ENCODE results near the gene CD320.

The CD320 gene

DNA sequence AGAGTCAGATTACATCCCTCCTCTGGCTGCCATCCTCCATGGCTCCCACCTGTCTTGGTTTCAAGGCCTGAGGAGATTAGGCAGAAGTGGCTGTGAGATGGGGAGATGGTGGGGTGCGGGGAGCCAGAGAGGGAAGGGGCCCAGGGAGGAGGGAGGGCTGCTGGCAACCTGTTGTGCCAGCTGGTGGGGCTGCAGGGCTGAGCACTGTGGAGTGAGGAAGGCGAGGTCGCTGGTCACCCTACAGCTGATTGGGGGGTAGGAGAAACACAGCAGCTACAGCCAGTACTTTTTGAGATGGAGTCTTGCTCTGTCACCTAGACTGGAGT, 48.3 kb downstream of the CD320 start:
- H3K14ac ChIP-seq (ENCODE audit: low read length in 2 of 2): no peak overlapping the region
- H2AK5ac ChIP-seq (ENCODE audit: low read length, severe bottlenecking): no peak overlapping the region
- H2BK12ac ChIP-seq (ENCODE audit: low read length in 2 of 2): no peak overlapping the region
- no peak overlapping the region for H3K4me2 ChIP-seq (ENCODE audit: low read length, poor library complexity, severe bottlenecking)
- no peaks in the 10 kb centered on the region for H3K27me3 ChIP-seq (ENCODE audit: control insufficient read depth in 1 of 2, insufficient read depth in 1 of 2, low read length in 2 of 2)
- no peak overlapping the region for H2AFZ ChIP-seq (ENCODE audit: low read depth, low read length)
- H3K79me1 ChIP-seq (replicated peaks; ENCODE audit: low read length, poor library complexity, severe bottlenecking): no peaks in the 10 kb centered on the region
- no peaks in the 10 kb centered on the region for H3K4me1 ChIP-seq (ENCODE audit: control insufficient read depth, insufficient read depth, low read depth, low read length)
- H2BK15ac ChIP-seq (ENCODE audit: low read depth, poor library complexity, severe bottlenecking): no peak overlapping the region
- H3K18ac ChIP-seq (ENCODE audit: low read depth in 1 of 2, low read length in 2 of 2): no peak overlapping the region
- no peak overlapping the region for H3K23ac ChIP-seq (ENCODE audit: low read length in 2 of 2)
- H3K4me3 ChIP-seq (ENCODE audit: insufficient read depth in 1 of 2, low read depth in 1 of 2, low read length in 2 of 2): no peak overlapping the region
- no peak overlapping the region for H3K9ac ChIP-seq (ENCODE audit: low read length)
- DNase-seq: no peak
- peaks cover 13 to 39% of the 10 kb centered on the region in 2 experiments for H3K36me3 ChIP-seq (ENCODE audit: control insufficient read depth in 1 of 2, insufficient read depth in 2 of 2, low read depth in 1 of 2, low read length in 2 of 2)
- no peak overlapping the region for H4K8ac ChIP-seq (ENCODE audit: low read length)
- no peak overlapping the region for H3K27ac ChIP-seq (ENCODE audit: low read length, poor library complexity, severe bottlenecking)
- no peak overlapping the region for H2BK5ac ChIP-seq (ENCODE audit: low read depth, low read length, poor library complexity, severe bottlenecking)
- 79% methylated on average over 3 of the region's 3 CpGs for WGBS
- no peak overlapping the region for H3K4ac ChIP-seq (ENCODE audit: low read depth in 1 of 2, low read length in 2 of 2)
- no peaks in the 10 kb centered on the region for H3K9me3 ChIP-seq (ENCODE audit: control insufficient read depth, low read length)
- no peak overlapping the region for H2BK120ac ChIP-seq (ENCODE audit: low read depth, low read length)
- no peak overlapping the region for H4K91ac ChIP-seq (ENCODE audit: low read length)

DNA sequence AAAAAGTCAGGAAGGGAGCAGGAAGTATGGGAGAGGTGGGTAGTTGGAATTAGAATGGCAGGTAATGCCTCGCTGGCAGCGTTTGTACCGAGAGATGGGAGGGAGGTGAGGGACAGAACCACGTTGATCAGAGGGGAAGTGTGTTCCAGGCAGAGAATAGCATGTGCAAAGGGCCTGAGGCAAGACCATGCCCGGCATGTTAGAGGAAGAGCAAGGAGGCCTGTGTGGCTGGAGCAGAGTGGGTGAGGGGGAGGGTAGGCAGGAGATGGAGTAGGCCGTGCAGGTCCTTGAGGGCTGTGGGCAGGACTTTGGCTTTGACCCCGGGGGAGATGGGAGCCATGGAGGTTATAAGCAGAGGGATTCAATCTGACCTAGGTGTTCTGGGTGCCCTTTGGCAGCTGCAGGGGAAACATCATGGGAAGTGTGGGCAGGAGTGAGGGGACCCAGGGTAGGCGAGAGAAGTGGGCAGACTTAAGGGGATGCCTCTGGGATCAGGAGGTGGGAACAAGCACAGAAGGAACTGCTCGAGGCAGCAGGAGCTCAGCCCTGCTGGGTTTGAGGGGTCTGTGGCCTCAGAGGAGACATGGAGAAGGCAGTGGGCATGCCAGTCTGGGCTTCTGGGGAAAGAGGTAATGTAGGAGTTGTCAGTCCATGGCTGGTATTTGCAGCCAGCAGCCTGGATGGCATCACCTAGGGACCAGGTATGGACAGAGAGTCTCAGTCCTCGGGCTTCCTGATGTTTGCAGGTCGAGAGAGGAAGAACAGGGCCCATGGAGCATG, 48.8 kb downstream of the CD320 start:
- no peak overlapping the region for H3K27ac ChIP-seq (ENCODE audit: low read length, poor library complexity, severe bottlenecking)
- no peak overlapping the region for H3K4me2 ChIP-seq (ENCODE audit: low read length, poor library complexity, severe bottlenecking)
- peaks cover 13 to 40% of the 10 kb centered on the region in 2 experiments for H3K36me3 ChIP-seq (ENCODE audit: control insufficient read depth in 1 of 2, insufficient read depth in 2 of 2, low read depth in 1 of 2, low read length in 2 of 2)
- H3K14ac ChIP-seq (ENCODE audit: low read length in 2 of 2): no peak overlapping the region
- no peaks in the 10 kb centered on the region for H3K79me1 ChIP-seq (replicated peaks; ENCODE audit: low read length, poor library complexity, severe bottlenecking)
- H3K9ac ChIP-seq (ENCODE audit: low read length): no peak overlapping the region
- H2BK5ac ChIP-seq (ENCODE audit: low read depth, low read length, poor library complexity, severe bottlenecking): no peak overlapping the region
- no peak overlapping the region for H4K8ac ChIP-seq (ENCODE audit: low read length)
- H3K4ac ChIP-seq (ENCODE audit: low read depth in 1 of 2, low read length in 2 of 2): no peak overlapping the region
- H3K9me3 ChIP-seq (ENCODE audit: control insufficient read depth, low read length): no peaks in the 10 kb centered on the region
- no peak overlapping the region for H2BK15ac ChIP-seq (ENCODE audit: low read depth, poor library complexity, severe bottlenecking)
- no peak overlapping the region for H2BK120ac ChIP-seq (ENCODE audit: low read depth, low read length)
- H4K91ac ChIP-seq (ENCODE audit: low read length): no peak overlapping the region
- WGBS: 93% methylated on average over 9 of the region's 11 CpGs
- no peaks in the 10 kb centered on the region for H3K4me1 ChIP-seq (ENCODE audit: control insufficient read depth, insufficient read depth, low read depth, low read length)
- no peak overlapping the region for H3K23ac ChIP-seq (ENCODE audit: low read length in 2 of 2)
- H2BK12ac ChIP-seq (ENCODE audit: low read length in 2 of 2): no peak overlapping the region
- H2AFZ ChIP-seq (ENCODE audit: low read depth, low read length): no peak overlapping the region
- no peak overlapping the region for H3K18ac ChIP-seq (ENCODE audit: low read depth in 1 of 2, low read length in 2 of 2)
- DNase-seq: no peak
- no peaks in the 10 kb centered on the region for H3K27me3 ChIP-seq (ENCODE audit: control insufficient read depth in 1 of 2, insufficient read depth in 1 of 2, low read length in 2 of 2)
- no peak overlapping the region for H2AK5ac ChIP-seq (ENCODE audit: low read length, severe bottlenecking)
- H3K4me3 ChIP-seq (ENCODE audit: insufficient read depth in 1 of 2, low read depth in 1 of 2, low read length in 2 of 2): no peak overlapping the region

DNA sequence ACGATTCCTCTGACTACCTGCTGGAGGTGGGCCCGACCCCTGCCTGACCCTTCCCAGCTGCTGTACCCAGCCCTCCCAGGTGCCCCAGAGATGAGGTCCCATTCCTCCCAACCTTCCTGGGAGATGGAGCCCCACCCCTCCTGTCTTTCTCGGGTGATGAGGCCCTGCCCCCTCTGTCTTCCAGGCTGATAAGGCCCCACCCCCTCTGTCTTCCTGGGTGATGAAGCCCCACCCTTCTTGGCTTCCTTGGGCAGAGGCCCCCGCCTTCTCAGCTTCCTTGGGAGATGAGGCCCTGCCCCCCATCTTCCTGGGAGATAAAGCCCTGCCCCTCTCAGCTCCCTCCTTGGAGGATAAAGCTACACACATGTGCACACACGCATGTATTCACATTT, 51.1 kb downstream of the CD320 start:
- H3K4me1 ChIP-seq (ENCODE audit: control insufficient read depth, insufficient read depth, low read depth, low read length): no peaks in the 10 kb centered on the region
- H2BK120ac ChIP-seq (ENCODE audit: low read depth, low read length): no peak overlapping the region
- 71% methylated on average over 5 of the region's 5 CpGs for WGBS
- no peak overlapping the region for H3K9ac ChIP-seq (ENCODE audit: low read length)
- H2AK5ac ChIP-seq (ENCODE audit: low read length, severe bottlenecking): no peak overlapping the region
- no peak overlapping the region for H3K4ac ChIP-seq (ENCODE audit: low read depth in 1 of 2, low read length in 2 of 2)
- no peak overlapping the region for H3K4me3 ChIP-seq (ENCODE audit: insufficient read depth in 1 of 2, low read depth in 1 of 2, low read length in 2 of 2)
- DNase-seq: no peak
- no peaks in the 10 kb centered on the region for H3K27me3 ChIP-seq (ENCODE audit: control insufficient read depth in 1 of 2, insufficient read depth in 1 of 2, low read length in 2 of 2)
- H3K79me1 ChIP-seq (replicated peaks; ENCODE audit: low read length, poor library complexity, severe bottlenecking): no peaks in the 10 kb centered on the region
- no peak overlapping the region for H4K91ac ChIP-seq (ENCODE audit: low read length)
- H3K36me3 ChIP-seq (ENCODE audit: control insufficient read depth in 1 of 2, insufficient read depth in 2 of 2, low read depth in 1 of 2, low read length in 2 of 2): peaks cover 13 to 37% of the 10 kb centered on the region in 2 experiments
- no peaks in the 10 kb centered on the region for H3K9me3 ChIP-seq (ENCODE audit: control insufficient read depth, low read length)
- H2AFZ ChIP-seq (ENCODE audit: low read depth, low read length): no peak overlapping the region
- no peak overlapping the region for H3K27ac ChIP-seq (ENCODE audit: low read length, poor library complexity, severe bottlenecking)
- no peak overlapping the region for H2BK12ac ChIP-seq (ENCODE audit: low read length in 2 of 2)
- H2BK5ac ChIP-seq (ENCODE audit: low read depth, low read length, poor library complexity, severe bottlenecking): no peak overlapping the region
- no peak overlapping the region for H3K4me2 ChIP-seq (ENCODE audit: low read length, poor library complexity, severe bottlenecking)
- H3K14ac ChIP-seq (ENCODE audit: low read length in 2 of 2): no peak overlapping the region
- H2BK15ac ChIP-seq (ENCODE audit: low read depth, poor library complexity, severe bottlenecking): no peak overlapping the region
- H3K23ac ChIP-seq (ENCODE audit: low read length in 2 of 2): no peak overlapping the region
- H3K18ac ChIP-seq (ENCODE audit: low read depth in 1 of 2, low read length in 2 of 2): no peak overlapping the region
- no peak overlapping the region for H4K8ac ChIP-seq (ENCODE audit: low read length)

DNA sequence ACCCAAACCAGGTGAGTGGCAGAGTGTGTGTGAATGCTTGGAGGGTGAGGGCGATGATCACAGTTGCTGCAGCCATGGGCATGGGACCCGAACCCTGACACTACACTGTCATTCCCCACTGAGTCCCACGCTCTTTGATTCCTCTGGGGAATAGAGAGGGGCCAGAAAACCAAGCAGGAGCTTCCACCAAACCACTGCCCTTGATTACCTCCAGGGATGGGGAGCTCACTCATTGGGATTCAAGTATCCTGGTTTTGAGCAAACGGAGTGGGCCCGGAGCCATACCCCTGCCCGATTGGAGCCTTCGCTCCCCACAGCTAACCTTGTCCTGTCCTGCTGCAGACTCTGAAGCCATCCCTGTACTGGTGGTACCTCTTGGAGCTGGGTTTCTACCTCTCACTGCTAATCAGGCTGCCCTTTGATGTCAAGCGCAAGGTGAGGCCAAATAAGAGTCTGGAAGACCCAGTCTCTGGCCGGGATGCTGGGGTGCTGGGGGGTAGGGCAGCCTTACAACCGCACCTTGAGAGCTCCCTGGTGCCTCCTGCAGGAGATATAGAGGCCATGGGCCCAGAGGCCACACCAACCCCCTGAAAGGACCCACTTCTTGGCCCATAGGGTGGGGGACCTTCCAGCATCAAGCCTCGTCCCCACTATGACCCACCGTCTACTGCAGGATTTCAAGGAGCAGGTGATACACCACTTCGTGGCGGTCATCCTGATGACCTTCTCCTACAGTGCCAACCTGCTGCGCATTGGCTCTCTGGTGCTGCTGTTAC, 51.7 kb downstream of the CD320 start:
- H3K23ac ChIP-seq (ENCODE audit: low read length in 2 of 2): no peak overlapping the region
- DNase-seq: no peak
- no peak overlapping the region for H2BK15ac ChIP-seq (ENCODE audit: low read depth, poor library complexity, severe bottlenecking)
- H3K36me3 ChIP-seq (ENCODE audit: control insufficient read depth in 1 of 2, insufficient read depth in 2 of 2, low read depth in 1 of 2, low read length in 2 of 2): peaks cover 13 to 34% of the 10 kb centered on the region in 2 experiments
- no peaks in the 10 kb centered on the region for H3K9me3 ChIP-seq (ENCODE audit: control insufficient read depth, low read length)
- H3K79me1 ChIP-seq (replicated peaks; ENCODE audit: low read length, poor library complexity, severe bottlenecking): no peaks in the 10 kb centered on the region
- H3K14ac ChIP-seq (ENCODE audit: low read length in 2 of 2): no peak overlapping the region
- no peaks in the 10 kb centered on the region for H3K27me3 ChIP-seq (ENCODE audit: control insufficient read depth in 1 of 2, insufficient read depth in 1 of 2, low read length in 2 of 2)
- no peak overlapping the region for H3K27ac ChIP-seq (ENCODE audit: low read length, poor library complexity, severe bottlenecking)
- no peak overlapping the region for H2BK5ac ChIP-seq (ENCODE audit: low read depth, low read length, poor library complexity, severe bottlenecking)
- H3K4me1 ChIP-seq (ENCODE audit: control insufficient read depth, insufficient read depth, low read depth, low read length): no peaks in the 10 kb centered on the region
- H2BK12ac ChIP-seq (ENCODE audit: low read length in 2 of 2): no peak overlapping the region
- no peak overlapping the region for H2BK120ac ChIP-seq (ENCODE audit: low read depth, low read length)
- H4K91ac ChIP-seq (ENCODE audit: low read length): no peak overlapping the region
- no peak overlapping the region for H2AK5ac ChIP-seq (ENCODE audit: low read length, severe bottlenecking)
- no peak overlapping the region for H3K4me3 ChIP-seq (ENCODE audit: insufficient read depth in 1 of 2, low read depth in 1 of 2, low read length in 2 of 2)
- no peak overlapping the region for H3K4ac ChIP-seq (ENCODE audit: low read depth in 1 of 2, low read length in 2 of 2)
- H3K9ac ChIP-seq (ENCODE audit: low read length): no peak overlapping the region
- no peak overlapping the region for H3K4me2 ChIP-seq (ENCODE audit: low read length, poor library complexity, severe bottlenecking)
- no peak overlapping the region for H2AFZ ChIP-seq (ENCODE audit: low read depth, low read length)
- 97% methylated on average over 15 of the region's 15 CpGs for WGBS
- H4K8ac ChIP-seq (ENCODE audit: low read length): no peak overlapping the region
- no peak overlapping the region for H3K18ac ChIP-seq (ENCODE audit: low read depth in 1 of 2, low read length in 2 of 2)
